GM10248 (cell line): ENCODE results near the gene ZNF862.

Source experiments
- CTCF ChIA-PET: fragments of 300-600 bp; sonication (Branson Sonifier 250); formaldehyde crosslinking; extraction: SDS; loops from one replicate; lab custom pipeline; 2021; ENCODE audit warnings: antibody characterized with exemption; lab: Yijun Ruan, JAX
- POLR2A ChIA-PET: fragments of 350-650 bp; sonication (Branson Sonifier 250); formaldehyde crosslinking; extraction: SDS; loops from one replicate; lab custom pipeline; 2020; ENCODE audit warnings: antibody characterized with exemption; lab: Yijun Ruan, JAX
- DNase-seq: peaks from one replicate; pipeline ENCODE4 v3.0.0; 2012; ENCODE audit errors: extremely low spot score
- CTCF ChIP-seq: IDR thresholded peaks from 2 replicates; pipeline ENCODE4 v1.5.1; 2012; ENCODE audit warnings: mild to moderate bottlenecking, low read depth; ENCODE audit errors: extremely low read depth, missing control alignments, control extremely low read depth

ZNF862 gene

GRCh38 chr7:149817836-149818535 is 20.2 kb upstream of the ZNF862 start:
- DNase-seq, result no peak
- ChIA-PET CTCF (interaction anchor here (1.2 kb wide), 1 partner anchor 12 kb away, joined by 3 read pairs; no protein-coding TSS in a partner anchor), POLR2A (no interaction called here)
- TF ChIP-seq CTCF, result no peak

- ChIA-PET CTCF (no interaction called here), POLR2A (no interaction called here)
- no peak for DNase-seq
- TF ChIP-seq CTCF, result no peak
Measured at GRCh38 chr7:149818536-149818840, 19.7 kb upstream of the ZNF862 start.

- CTCF ChIA-PET, result interaction anchor here (1.3 kb wide), 1 partner anchor 77 kb away, joined by 3 read pairs; no protein-coding TSS in a partner anchor
- no peak for DNase-seq
- no peak for TF ChIP-seq CTCF
- POLR2A ChIA-PET, result no interaction called here
Measured at GRCh38 chr7:149819141-149819960, 18.8 kb upstream of the ZNF862 start.

GRCh38 chr7:149819961-149820340 is 18.2 kb upstream of the ZNF862 start:
- ChIA-PET CTCF (interaction anchor here (1.3 kb wide), 1 partner anchor 78 kb away, joined by 3 read pairs; no protein-coding TSS in a partner anchor), POLR2A (no interaction called here)
- no peak for DNase-seq
- TF ChIP-seq CTCF, result no peak

- ChIA-PET POLR2A (interaction anchor here (0.9 kb wide), 1 partner anchor 17 kb away, joined by 3 read pairs; the partner anchor contains the start of gene ZNF862), CTCF (interaction anchor here (1.3 kb wide), 1 partner anchor 78 kb away, joined by 3 read pairs; no protein-coding TSS in a partner anchor)
- no peak for TF ChIP-seq CTCF
- no peak for DNase-seq
Measured at GRCh38 chr7:149820622-149821190, 17.5 kb upstream of the ZNF862 start.

GRCh38 chr7:149821191-149822148 is 16.7 kb upstream of the ZNF862 start:
- no peak for DNase-seq
- ChIA-PET CTCF (no interaction called here), POLR2A (interaction anchor here (0.9 kb wide), 1 partner anchor 17 kb away, joined by 3 read pairs; the partner anchor contains the start of gene ZNF862)
- no peak for TF ChIP-seq CTCF
